GM23338 (cell line): Measurements from ENCODE around the gene EYA2. TPM values are rescaled to one million over a fixed set of nuclear protein-coding genes. Genes with fewer than 3 reads are reported as not detected.

Experiments used
- ATAC-seq: fragments of 200-7000 bp; cut with Tn5 transposase; 3 replicates; pipeline ENCODE4 v1.9.1; 2020
- DNase-seq: peaks from one replicate; pipeline ENCODE4 v3.0.0-alpha.2; 2015; ENCODE audit warnings: low spot score
- H2AFZ ChIP-seq: fragments of 200-600 bp; sonication (generic); 2 replicates; pipeline ENCODE4 v1.8.0; 2016; ENCODE audit warnings: antibody characterized with exemption, mild to moderate bottlenecking, moderate library complexity
- H3F3A ChIP-seq: fragments of 200-600 bp; sonication (generic); replicated peaks from 2 replicates; pipeline ENCODE4 v1.8.0; 2017; ENCODE audit warnings: antibody characterized with exemption, mixed run types, low read depth
- H3K27ac ChIP-seq: fragments of 200-600 bp; sonication (generic); 2 replicates; pipeline ENCODE4 v1.6.1; 2016; ENCODE audit warnings: low read depth
- H3K27me3 ChIP-seq: fragments of 200-600 bp; sonication (generic); 2 replicates; pipeline ENCODE4 v1.8.0; 2016; ENCODE audit warnings: mild to moderate bottlenecking, mixed run types, moderate library complexity; ENCODE audit not compliant: insufficient read depth
- H3K36me3 ChIP-seq: fragments of 200-600 bp; sonication (generic); 2 replicates; pipeline ENCODE4 v1.8.0; 2016; ENCODE audit warnings: mild to moderate bottlenecking; ENCODE audit not compliant: insufficient read depth
- H3K4me1 ChIP-seq: fragments of 200-600 bp; sonication (generic); 2 replicates; pipeline ENCODE4 v1.8.0; 2016; ENCODE audit warnings: mild to moderate bottlenecking, moderate library complexity; ENCODE audit not compliant: insufficient read depth
- H3K4me2 ChIP-seq: fragments of 200-600 bp; sonication (generic); 2 replicates; pipeline ENCODE4 v1.7.1; 2017; ENCODE audit warnings: mixed run types
- H3K4me3 ChIP-seq: fragments of 200-600 bp; sonication (generic); 2 replicates; pipeline ENCODE4 v1.6.1; 2016; ENCODE audit warnings: mixed run types
- H3K79me2 ChIP-seq: fragments of 200-600 bp; sonication (generic); replicated peaks from 2 replicates; pipeline ENCODE4 v1.8.0; 2017; ENCODE audit warnings: mild to moderate bottlenecking; ENCODE audit not compliant: insufficient read depth
- H3K9me2 ChIP-seq: fragments of 200-600 bp; sonication (generic); 2 replicates; pipeline ENCODE4 v1.8.0; 2017; ENCODE audit not compliant: insufficient read depth
- H4K20me1 ChIP-seq: fragments of 200-600 bp; sonication (generic); replicated peaks from 2 replicates; pipeline ENCODE4 v1.8.0; 2017; ENCODE audit warnings: mild to moderate bottlenecking; ENCODE audit not compliant: insufficient read depth
- H3K27ac Mint-ChIP-seq: 2 replicates; pipeline ENCODE4 v1.8.0; 2020; ENCODE audit warnings: inconsistent platforms, mild to moderate bottlenecking, moderate library complexity, mixed read lengths
- H3K27me3 Mint-ChIP-seq: 3 replicates; pipeline ENCODE4 v1.8.0; 2022; ENCODE audit warnings: low read depth, mild to moderate bottlenecking, moderate library complexity, mixed read lengths, inconsistent platforms; ENCODE audit not compliant: insufficient read depth, poor library complexity
- H3K36me3 Mint-ChIP-seq: 3 replicates; pipeline ENCODE4 v1.8.0; 2021; ENCODE audit warnings: low read depth, mild to moderate bottlenecking, inconsistent platforms, moderate library complexity, mixed read lengths
- H3K4me1 Mint-ChIP-seq: 3 replicates; pipeline ENCODE4 v1.8.0; 2020; ENCODE audit warnings: mild to moderate bottlenecking, inconsistent platforms, mixed read lengths
- H3K4me3 Mint-ChIP-seq: 3 replicates; pipeline ENCODE4 v1.8.0; 2021; ENCODE audit warnings: moderate library complexity, mild to moderate bottlenecking, inconsistent platforms, mixed read lengths
- H3K9me3 Mint-ChIP-seq: 3 replicates; pipeline ENCODE4 v1.8.0; 2020; ENCODE audit warnings: moderate library complexity, mild to moderate bottlenecking, inconsistent platforms, mixed read lengths
- CREB1 ChIP-seq: fragments of 250-450 bp; sonication (Bioruptor Pico); IDR thresholded peaks from 2 replicates; pipeline ENCODE4 v1.5.0; 2020; ENCODE audit warnings: low read depth, mild to moderate bottlenecking, moderate library complexity
- CTCF ChIP-seq, 2 experiments: fragments of 200-600 bp in 1 of 2; sonication (generic) in 1 of 2; conservative IDR thresholded peaks; 2 replicates each; pipeline versions ENCODE4 v1.5.1 to v1.6.1; 2016 to 2017; ENCODE audit warnings: antibody characterized with exemption in 2 of 2, low read depth in 2 of 2, mild to moderate bottlenecking in 2 of 2, moderate library complexity in 1 of 2
- EZH2 ChIP-seq: fragments of 200-600 bp; sonication (generic); IDR thresholded peaks from one replicate; pipeline ENCODE4 v1.8.0; 2017; ENCODE audit warnings: antibody characterized with exemption, mild to moderate bottlenecking, low read depth; ENCODE audit not compliant: unreplicated experiment
- EZH2phosphoT487 ChIP-seq: fragments of 200-600 bp; sonication (generic); IDR thresholded peaks from one replicate; pipeline ENCODE4 v1.8.1; 2018; ENCODE audit warnings: antibody characterized with exemption; ENCODE audit not compliant: unreplicated experiment
- JUNB ChIP-seq: IDR thresholded peaks from one replicate; pipeline ENCODE4 v1.6.1; 2016; ENCODE audit warnings: antibody characterized with exemption; ENCODE audit not compliant: unreplicated experiment
- NANOG ChIP-seq: IDR thresholded peaks from 2 replicates; pipeline ENCODE4 v1.6.1; 2016; ENCODE audit warnings: antibody characterized with exemption, borderline replicate concordance
- REST ChIP-seq: IDR thresholded peaks from one replicate; pipeline ENCODE4 v1.6.1; 2018; ENCODE audit warnings: antibody characterized with exemption; ENCODE audit not compliant: unreplicated experiment
- STAT1 ChIP-seq: IDR thresholded peaks from one replicate; pipeline ENCODE4 v1.6.1; 2016; ENCODE audit warnings: antibody characterized with exemption; ENCODE audit not compliant: unreplicated experiment
- ZNF114 ChIP-seq: fragments of 250-450 bp; sonication (Bioruptor Pico); IDR thresholded peaks from 2 replicates; pipeline ENCODE4 v1.5.0; 2020; ENCODE audit warnings: mild to moderate bottlenecking, moderate library complexity
- ZNF462 ChIP-seq: fragments of 250-450 bp; sonication (Bioruptor Pico); IDR thresholded peaks from 2 replicates; pipeline ENCODE4 v1.5.0; 2020; ENCODE audit warnings: mild to moderate bottlenecking, moderate library complexity
- polyA plus RNA-seq: library from polyadenylated mRNA; unstranded; fragments of >200 nt; fragmentation: Nextera tagmentation; extraction: Ambion mirVana; gene quantifications from 2 replicates; pipeline ENCODE4 v1.2.1, GENCODE V29; 2016
- total RNA-seq: library from RNA; depleted of rRNA; stranded (reverse); fragments of >200 nt; shearing (Covaris generic); gene quantifications from 2 replicates; pipeline ENCODE4 v1.2.3, GENCODE V29; 2014

Gene EYA2
- total and polyA plus RNA-seq, 2 experiments from 2014 or later = 0.50 to 0.56 TPM

- TF ChIP-seq ZNF462 (CRISPR knock-in tag) (no peak), CREB1 (CRISPR knock-in tag) (no peak), CTCF (conservative IDR thresholded peaks at IDR 0.05; ENCODE audit: low read depth in 2 of 2) (no peak)
These were observed 247.5 kb downstream of the EYA2 start (continued) for GRCh38 chr20:47141941-47142773.

GRCh38 chr20:47142774-47143170 is 248.1 kb downstream of the EYA2 start:
- no peaks in the 10 kb centered on the region for H3K4me1 ChIP-seq
- ATAC-seq (no peak), DNase-seq (no peak)
- Mint-ChIP-seq H3K4me1 (no peaks in the 10 kb centered on the region), H3K9me3 (peaks cover 11% of the 10 kb centered on the region), H3K4me3 (no peak overlapping the region), H3K36me3 (no peaks in the 10 kb centered on the region; the same call in 2 of the 3 replicates), H3K27ac (no peak overlapping the region), H3K27me3 (peaks cover 3% of the 10 kb centered on the region)
- no peak overlapping the region for H3K4me3 ChIP-seq
- H3K9me2 ChIP-seq = no peaks in the 10 kb centered on the region
- no peak for TF ChIP-seq JUNB
- no peak for TF ChIP-seq REST
- no peak for TF ChIP-seq EZH2
- no peak for TF ChIP-seq ZNF114 (CRISPR knock-in tag)
- no peak for TF ChIP-seq STAT1
- no peak for TF ChIP-seq CTCF (conservative IDR thresholded peaks at IDR 0.05; ENCODE audit: low read depth in 2 of 2)
- TF ChIP-seq EZH2phosphoT487 = no peak
- TF ChIP-seq CREB1 (CRISPR knock-in tag) = no peak
- TF ChIP-seq NANOG = no peak
- H3K4me2 ChIP-seq = no peak overlapping the region
- H3F3A ChIP-seq = no peaks in the 10 kb centered on the region
- H2AFZ ChIP-seq = peak overlapping the region; percentile 38; the same call in 1 of the 2 replicates
- H3K36me3 ChIP-seq = peaks cover 10% of the 10 kb centered on the region; the same call in 1 of the 2 replicates
- no peaks in the 10 kb centered on the region for H3K79me2 ChIP-seq
- no peaks in the 10 kb centered on the region for H3K27me3 ChIP-seq
- no peaks in the 10 kb centered on the region for H4K20me1 ChIP-seq
- H3K27ac ChIP-seq = no peak overlapping the region
